Nephron progenitor cell (in vitro differentiated cells): ENCODE data around the gene SEMA6A.

Source experiments
- DNase-seq: peaks from one replicate; pipeline ENCODE4 v3.0.0; 2021
- H3K27ac Mint-ChIP-seq: 2 replicates; pipeline ENCODE4 v1.8.0; 2021; ENCODE audit warnings: mild to moderate bottlenecking, moderate library complexity, mixed read lengths
- H3K27me3 Mint-ChIP-seq: 2 replicates; pipeline ENCODE4 v1.8.0; 2021; ENCODE audit warnings: mild to moderate bottlenecking, low read depth, mixed read lengths; ENCODE audit not compliant: poor library complexity
- H3K36me3 Mint-ChIP-seq: 2 replicates; pipeline ENCODE4 v1.8.0; 2021; ENCODE audit warnings: low read depth, mixed read lengths
- H3K4me1 Mint-ChIP-seq: 2 replicates; pipeline ENCODE4 v1.8.0; 2021; ENCODE audit warnings: mixed read lengths
- H3K4me3 Mint-ChIP-seq: 2 replicates; pipeline ENCODE4 v1.8.0; 2021; ENCODE audit warnings: mild to moderate bottlenecking, moderate library complexity, mixed read lengths
- H3K9me3 Mint-ChIP-seq: 2 replicates; pipeline ENCODE4 v1.8.0; 2021; ENCODE audit warnings: mild to moderate bottlenecking, moderate library complexity, mixed read lengths
- CTCF ChIP-seq: fragments of 200-600 bp; sonication (generic); IDR thresholded peaks from 2 replicates; pipeline ENCODE4 v1.5.0; 2021; ENCODE audit warnings: antibody characterized with exemption

Gene SEMA6A

GRCh38 chr5:116520771-116521170, 53.9 kb downstream of the SEMA6A start:
- Mint-ChIP-seq H3K36me3 (peaks cover 29% of the 10 kb centered on the region), H3K4me3 (no peak overlapping the region), H3K27ac (no peak overlapping the region), H3K4me1 (peaks cover 80% of the 10 kb centered on the region), H3K9me3 (no peaks in the 10 kb centered on the region), H3K27me3 (no peaks in the 10 kb centered on the region)
- TF ChIP-seq CTCF, result no peak
- no peak for DNase-seq

- H3K36me3 Mint-ChIP-seq, result peaks cover 37% of the 10 kb centered on the region
- H3K4me1 Mint-ChIP-seq, result peaks cover 82% of the 10 kb centered on the region
- H3K27ac Mint-ChIP-seq, result peak overlapping the region; percentile 73
Observed at GRCh38 chr5:116518423-116518822, 56.2 kb downstream of the SEMA6A start.

GRCh38 chr5:116517488-116517887, 57.1 kb downstream of the SEMA6A start:
- Mint-ChIP-seq H3K27ac (peak overlapping the region; percentile 90), H3K27me3 (no peaks in the 10 kb centered on the region), H3K4me1 (peaks cover 86% of the 10 kb centered on the region), H3K36me3 (peaks cover 40% of the 10 kb centered on the region), H3K9me3 (peaks cover 4% of the 10 kb centered on the region), H3K4me3 (peak overlapping the region; percentile 10)
- TF ChIP-seq CTCF, result no peak
- DNase-seq, result no peak

More at GRCh38 chr5:116518423-116518822, 56.2 kb downstream of the SEMA6A start:
- no peak for TF ChIP-seq CTCF
- no peaks in the 10 kb centered on the region for H3K27me3 Mint-ChIP-seq
- DNase-seq, result no peak
- H3K4me3 Mint-ChIP-seq, result no peak overlapping the region
- H3K9me3 Mint-ChIP-seq, result peaks cover 4% of the 10 kb centered on the region

GRCh38 chr5:116516021-116516420, 58.6 kb downstream of the SEMA6A start:
- no peak for TF ChIP-seq CTCF

GRCh38 chr5:116514421-116514970, 60.1 kb downstream of the SEMA6A start:
- H3K4me3 Mint-ChIP-seq, result no peak overlapping the region
- no peak for DNase-seq
- H3K9me3 Mint-ChIP-seq, result peaks cover 4% of the 10 kb centered on the region
- no peaks in the 10 kb centered on the region for H3K27me3 Mint-ChIP-seq
- H3K36me3 Mint-ChIP-seq, result peaks cover 20% of the 10 kb centered on the region
- H3K4me1 Mint-ChIP-seq, result peaks cover 88% of the 10 kb centered on the region
- peak overlapping the region; percentile 63 for H3K27ac Mint-ChIP-seq
- TF ChIP-seq CTCF, result no peak

More at GRCh38 chr5:116516021-116516420, 58.6 kb downstream of the SEMA6A start:
- H3K36me3 Mint-ChIP-seq, result peaks cover 29% of the 10 kb centered on the region
- H3K27ac Mint-ChIP-seq, result peak overlapping the region; percentile 85
- H3K4me1 Mint-ChIP-seq, result peaks cover 86% of the 10 kb centered on the region
- no peak for DNase-seq
- H3K9me3 Mint-ChIP-seq, result peaks cover 4% of the 10 kb centered on the region
- H3K27me3 Mint-ChIP-seq, result no peaks in the 10 kb centered on the region
- no peak overlapping the region for H3K4me3 Mint-ChIP-seq

- no peak for TF ChIP-seq CTCF
- peaks cover 85% of the 10 kb centered on the region for H3K4me1 Mint-ChIP-seq
Observed at GRCh38 chr5:116510517-116510916, 64.1 kb downstream of the SEMA6A start.

More at GRCh38 chr5:116510517-116510916, 64.1 kb downstream of the SEMA6A start:
- H3K36me3 Mint-ChIP-seq, result peaks cover 16% of the 10 kb centered on the region
- H3K27ac Mint-ChIP-seq, result peak overlapping the region; percentile 80
- H3K27me3 Mint-ChIP-seq, result no peaks in the 10 kb centered on the region
- DNase-seq, result no peak
- H3K4me3 Mint-ChIP-seq, result no peak overlapping the region
- H3K9me3 Mint-ChIP-seq, result peaks cover 4% of the 10 kb centered on the region
